Right lung (tissue), 5 donors: ENCODE measurements around the gene RNF144A. TPM values are rescaled to one million over a fixed set of nuclear protein-coding genes. Genes with fewer than 3 reads are reported as not detected.
"Not testable (repeated sequence)": the region's sequence is repeated elsewhere in the genome, so short reads cannot be mapped to it uniquely, and the experiment has no call there.

Experiments
- DNase-seq, 2 donors: peaks; one replicate each; pipeline ENCODE4 v3.0.0-alpha.2; 2013
- polyA plus RNA-seq, 5 donors: library from polyadenylated mRNA; unstranded; fragments of 120-200 nt; gene quantifications; one replicate each; pipeline versions ENCODE4 v1.2.1 to v1.2.3, GENCODE V29; 2013; ENCODE audit warnings: inconsistent platforms in 1 of 5, low replicate concordance in 1 of 5; ENCODE audit not compliant: insufficient read length in 5 of 5, insufficient read depth in 1 of 5

RNF144A gene
- polyA plus RNA-seq, 5 donors = 22.8 to 35.4 (median 31.4) TPM

GRCh38 chr2:6999211-6999877, 82.1 kb downstream of the RNF144A start:
- DNase-seq = no peak

GRCh38 chr2:7001395-7001794, 84.2 kb downstream of the RNF144A start:
- DNase-seq = not testable (repeated sequence)

GRCh38 chr2:7003895-7004294, 86.7 kb downstream of the RNF144A start:
- no peak for DNase-seq

GRCh38 chr2:7004636-7005035, 87.4 kb downstream of the RNF144A start:
- DNase-seq = no peak

- DNase-seq = no peak
These were observed 90.3 kb downstream of the RNF144A start for GRCh38 chr2:7007488-7007845.

GRCh38 chr2:7007846-7008741, 90.9 kb downstream of the RNF144A start:
- DNase-seq = no peak

GRCh38 chr2:7009207-7009911, 92.1 kb downstream of the RNF144A start:
- no peak for DNase-seq

GRCh38 chr2:7010391-7011054, 93.3 kb downstream of the RNF144A start:
- no peak for DNase-seq

GRCh38 chr2:7011356-7012083, 94.3 kb downstream of the RNF144A start:
- no peak for DNase-seq

- no peak for DNase-seq
These were observed 95.0 kb downstream of the RNF144A start for GRCh38 chr2:7012141-7012764.

GRCh38 chr2:7013471-7014160, 96.4 kb downstream of the RNF144A start:
- no peak for DNase-seq

GRCh38 chr2:7014174-7014640, 97.0 kb downstream of the RNF144A start:
- DNase-seq = no peak

- no peak for DNase-seq
These were observed 98.1 kb downstream of the RNF144A start for GRCh38 chr2:7015007-7015950.

GRCh38 chr2:7016148-7016547, 98.9 kb downstream of the RNF144A start:
- no peak for DNase-seq

GRCh38 chr2:7016601-7017211, 99.5 kb downstream of the RNF144A start:
- DNase-seq = no peak

GRCh38 chr2:7017671-7018281, 100.6 kb downstream of the RNF144A start:
- DNase-seq = no peak

GRCh38 chr2:7018282-7018701, 101.1 kb downstream of the RNF144A start:
- no peak for DNase-seq

- DNase-seq = no peak
These were observed 101.6 kb downstream of the RNF144A start for GRCh38 chr2:7018767-7019166.
